Tibial artery (tissue), 4 donors: ENCODE results near the gene NOS1.

ENCODE experiments used
- DNase-seq, 2 donors: peaks; one replicate each; pipeline ENCODE4 v3.0.0-alpha.2; 2019
- H3K27ac ChIP-seq, 2 donors: fragments of 200-600 bp; sonication (generic) in 1 of 2; 1 replicate in 1 of 2; 2 replicates in 1 of 2; pipeline ENCODE4 v1.5.1; 2018 to 2019; ENCODE audit warnings: mild to moderate bottlenecking in 1 of 2
- H3K27me3 ChIP-seq, 2 donors: fragments of 200-600 bp; sonication (generic) in 1 of 2; one replicate each; pipeline versions ENCODE4 v1.5.1 to v1.6.0; 2016 to 2019
- H3K36me3 ChIP-seq, 3 donors: fragments of 200-600 bp; sonication (generic) in 2 of 3; one replicate each; pipeline ENCODE4 v1.5.1; 2016 to 2019; ENCODE audit warnings: mild to moderate bottlenecking in 2 of 3
- H3K4me1 ChIP-seq, 4 donors: fragments of 200-600 bp; sonication (generic) in 2 of 4; 1 replicate in 3 of 4; 2 replicates in 1 of 4; pipeline ENCODE4 v1.5.1; 2016 to 2019
- H3K4me3 ChIP-seq, 2 donors: fragments of 200-600 bp; sonication (generic) in 1 of 2; 1 replicate in 1 of 2; 2 replicates in 1 of 2; pipeline ENCODE4 v1.5.1; 2018 to 2019; ENCODE audit warnings: mild to moderate bottlenecking in 2 of 2
- H3K9me3 ChIP-seq, 3 donors: fragments of 200-600 bp; sonication (generic) in 1 of 3; one replicate each; pipeline ENCODE4 v1.5.1; 2016 to 2019
- intact Hi-C: fragments of 100-400 bp; cut with DNase I; formaldehyde crosslinking; loops from one replicate; pipeline ENCODE4 v1.15.0; 2023; ENCODE audit warnings: low total_unique reads
- TF ChIP-seq, protein P1 (sequence below), 2 experiments: fragments of 200-600 bp in 1 of 2; fragments of 450-650 bp in 1 of 2; IDR thresholded peaks; one replicate each; pipeline ENCODE4 v1.5.1; 2017 to 2019; ENCODE audit warnings: antibody characterized with exemption in 2 of 2, mild to moderate bottlenecking in 1 of 2, moderate library complexity in 1 of 2

The NOS1 gene

DNA sequence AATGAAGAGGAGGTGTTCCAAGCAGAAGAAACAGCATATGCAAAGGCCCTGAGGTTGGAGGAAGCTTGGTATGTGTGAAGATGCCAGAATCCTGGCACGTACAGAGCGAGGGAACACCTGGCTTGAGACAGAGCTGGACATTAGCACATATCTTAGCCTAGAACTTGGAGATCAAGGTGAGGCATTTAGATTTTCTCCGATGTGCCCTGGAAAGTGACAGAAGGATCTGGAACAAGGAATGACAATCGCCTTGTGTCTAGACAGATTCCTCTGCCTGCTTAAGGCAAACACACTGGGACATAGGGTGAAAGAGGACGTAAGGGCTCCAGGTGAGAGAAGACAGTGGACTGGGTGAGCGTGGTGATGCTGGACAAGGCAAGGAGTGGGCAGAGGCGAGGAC is 32.2 kb upstream of the NOS1 start:
- peaks cover 0 to 5% of the 10 kb centered on the region in 2 donors for H3K27me3 ChIP-seq
- no peak for DNase-seq
- H3K27ac ChIP-seq = no peak overlapping the region
- no peak overlapping the region for H3K4me3 ChIP-seq
- H3K9me3 ChIP-seq = no peaks in the 10 kb centered on the region
- TF ChIP-seq, protein P1, sequence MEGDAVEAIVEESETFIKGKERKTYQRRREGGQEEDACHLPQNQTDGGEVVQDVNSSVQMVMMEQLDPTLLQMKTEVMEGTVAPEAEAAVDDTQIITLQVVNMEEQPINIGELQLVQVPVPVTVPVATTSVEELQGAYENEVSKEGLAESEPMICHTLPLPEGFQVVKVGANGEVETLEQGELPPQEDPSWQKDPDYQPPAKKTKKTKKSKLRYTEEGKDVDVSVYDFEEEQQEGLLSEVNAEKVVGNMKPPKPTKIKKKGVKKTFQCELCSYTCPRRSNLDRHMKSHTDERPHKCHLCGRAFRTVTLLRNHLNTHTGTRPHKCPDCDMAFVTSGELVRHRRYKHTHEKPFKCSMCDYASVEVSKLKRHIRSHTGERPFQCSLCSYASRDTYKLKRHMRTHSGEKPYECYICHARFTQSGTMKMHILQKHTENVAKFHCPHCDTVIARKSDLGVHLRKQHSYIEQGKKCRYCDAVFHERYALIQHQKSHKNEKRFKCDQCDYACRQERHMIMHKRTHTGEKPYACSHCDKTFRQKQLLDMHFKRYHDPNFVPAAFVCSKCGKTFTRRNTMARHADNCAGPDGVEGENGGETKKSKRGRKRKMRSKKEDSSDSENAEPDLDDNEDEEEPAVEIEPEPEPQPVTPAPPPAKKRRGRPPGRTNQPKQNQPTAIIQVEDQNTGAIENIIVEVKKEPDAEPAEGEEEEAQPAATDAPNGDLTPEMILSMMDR (IDR thresholded peaks at IDR 0.05) = no peak
- H3K4me1 ChIP-seq = no peaks in the 10 kb centered on the region
- intact Hi-C loops = no loop called here
- H3K36me3 ChIP-seq = no peaks in the 10 kb centered on the region

- TF ChIP-seq, protein P1 (IDR thresholded peaks at IDR 0.05) = no peak
- no peak overlapping the region for H3K27ac ChIP-seq
- no peaks in the 10 kb centered on the region for H3K36me3 ChIP-seq
- DNase-seq = no peak
- no peaks in the 10 kb centered on the region for H3K4me1 ChIP-seq
- intact Hi-C loops = no loop called here
- no peak overlapping the region for H3K4me3 ChIP-seq
- no peaks in the 10 kb centered on the region for H3K9me3 ChIP-seq
- peaks cover 0 to 2% of the 10 kb centered on the region in 2 donors for H3K27me3 ChIP-seq
Observed at GRCh38 chr12:117390866-117391265, 29.4 kb upstream of the NOS1 start.

DNA sequence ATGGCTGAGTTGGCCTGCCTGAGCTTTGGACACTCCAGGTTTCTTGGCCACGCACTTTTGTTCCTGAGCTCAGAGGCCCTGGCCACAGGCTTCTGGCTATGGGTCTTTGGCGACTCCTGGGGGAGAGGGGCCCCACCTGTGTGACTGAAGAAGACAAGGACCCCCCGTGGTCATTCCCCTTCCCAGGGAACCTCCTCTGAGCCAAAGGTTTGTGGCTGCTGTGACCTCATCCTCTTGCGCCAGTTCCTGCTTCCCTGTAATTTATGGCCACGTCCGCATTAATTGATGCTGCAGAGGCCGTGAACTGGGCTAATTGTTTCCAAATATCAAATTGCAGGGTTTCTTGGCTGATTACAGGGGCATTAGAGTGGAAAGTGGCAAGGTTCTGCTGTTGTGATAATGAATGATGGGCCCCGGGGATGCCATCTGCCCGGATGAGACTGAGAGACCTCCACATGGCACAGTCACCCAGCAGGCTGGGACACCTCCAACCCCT is 27.6 kb upstream of the NOS1 start:
- no peaks in the 10 kb centered on the region for H3K36me3 ChIP-seq
- TF ChIP-seq, protein P1 (IDR thresholded peaks at IDR 0.05) = no peak
- intact Hi-C loops = no loop called here

GRCh38 chr12:117387832-117388231 is 26.4 kb upstream of the NOS1 start:
- no peak overlapping the region for H3K27ac ChIP-seq
- DNase-seq = no peak
- no peaks in the 10 kb centered on the region for H3K4me1 ChIP-seq
- peaks cover 0 to 2% of the 10 kb centered on the region in 2 donors for H3K27me3 ChIP-seq
- intact Hi-C loops = no loop called here
- no peaks in the 10 kb centered on the region for H3K9me3 ChIP-seq
- TF ChIP-seq, protein P1 (IDR thresholded peaks at IDR 0.05) = no peak
- H3K4me3 ChIP-seq = no peak overlapping the region
- no peaks in the 10 kb centered on the region for H3K36me3 ChIP-seq

More for the DNA sequence above, 27.6 kb upstream of the NOS1 start:
- no peak for DNase-seq
- Histone ChIP-seq H3K9me3 (no peaks in the 10 kb centered on the region), H3K4me1 (no peaks in the 10 kb centered on the region), H3K4me3 (no peak overlapping the region), H3K27me3 (peaks cover 0 to 2% of the 10 kb centered on the region in 2 donors), H3K27ac (no peak overlapping the region)

- no peaks in the 10 kb centered on the region for H3K9me3 ChIP-seq
- TF ChIP-seq, protein P1 (IDR thresholded peaks at IDR 0.05) = no peak
- no peaks in the 10 kb centered on the region for H3K36me3 ChIP-seq
- H3K27me3 ChIP-seq = no peaks in the 10 kb centered on the region
- intact Hi-C loops = no loop called here
- no peak overlapping the region for H3K4me3 ChIP-seq
- no peaks in the 10 kb centered on the region for H3K4me1 ChIP-seq
- no peak for DNase-seq
- no peak overlapping the region for H3K27ac ChIP-seq
Observed at GRCh38 chr12:117384735-117385134, 23.3 kb upstream of the NOS1 start.

GRCh38 chr12:117380083-117380482 is 18.7 kb upstream of the NOS1 start:
- intact Hi-C loops = no loop called here
- Histone ChIP-seq H3K9me3 (no peaks in the 10 kb centered on the region), H3K27me3 (no peaks in the 10 kb centered on the region), H3K4me3 (no peak overlapping the region), H3K4me1 (no peaks in the 10 kb centered on the region), H3K27ac (no peak overlapping the region), H3K36me3 (no peaks in the 10 kb centered on the region)
- TF ChIP-seq, protein P1 (IDR thresholded peaks at IDR 0.05) = no peak
- DNase-seq = no peak
